8988T (cell line): ENCODE measurements around the gene SEPTIN10.
"Not testable (repeated sequence)": the region's sequence is repeated elsewhere in the genome, so short reads cannot be mapped to it uniquely, and the experiment has no call there.

ENCODE experiments used
- DNase-seq: peaks from one replicate; pipeline ENCODE4 v3.0.0; 2011

Gene SEPTIN10

DNA sequence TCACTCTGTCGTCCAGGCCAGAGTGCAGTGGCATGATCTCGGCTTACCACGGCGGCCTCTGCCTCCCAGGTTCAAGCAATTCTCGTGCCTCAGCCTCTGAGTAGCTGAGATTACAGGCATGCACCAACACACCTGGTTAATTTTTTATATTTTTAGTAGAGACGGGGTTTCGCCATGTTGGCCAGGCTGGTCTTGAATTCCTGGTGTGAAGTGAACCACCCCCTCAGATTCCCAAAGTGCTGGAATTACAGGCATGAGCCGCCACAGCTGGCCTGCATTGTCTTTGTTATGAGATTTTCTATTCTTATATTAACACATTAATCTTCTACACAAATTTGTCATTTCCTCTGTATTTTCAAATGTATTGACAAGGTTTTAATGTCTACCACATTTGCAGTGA is 75.2 kb downstream of the SEPTIN10 start:
- DNase-seq = no peak

DNA sequence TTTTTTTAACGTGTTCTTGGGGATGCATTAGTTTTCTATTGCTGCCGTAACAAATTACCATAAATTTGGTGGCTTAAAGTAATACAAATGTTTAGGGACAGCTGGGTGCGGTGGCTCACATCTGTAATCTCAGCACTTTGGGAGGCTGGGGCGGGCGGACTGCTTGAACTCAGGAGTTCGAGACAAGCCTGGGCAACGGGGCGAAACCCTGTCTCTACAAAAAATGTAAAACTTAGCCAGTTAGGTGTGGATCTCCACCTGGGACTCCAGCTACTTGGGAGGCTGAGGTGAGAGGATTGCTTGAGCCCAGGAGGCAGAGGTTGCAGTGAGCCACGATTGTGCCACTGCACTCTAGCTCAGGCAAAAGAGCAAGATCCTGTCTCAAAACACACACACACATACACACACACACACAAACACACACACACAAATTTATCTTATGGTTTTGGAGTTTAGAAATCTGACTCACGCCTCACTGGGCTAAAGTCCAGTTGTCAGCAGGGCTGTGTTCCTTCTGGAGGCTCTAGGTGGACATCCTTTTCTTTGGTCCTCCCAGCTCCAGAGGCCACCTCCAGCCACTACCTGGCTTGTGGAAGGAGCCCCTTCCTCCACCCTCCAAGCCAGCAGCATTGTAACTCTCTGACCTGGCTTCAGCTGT is 76.1 kb downstream of the SEPTIN10 start:
- DNase-seq = no peak

DNA sequence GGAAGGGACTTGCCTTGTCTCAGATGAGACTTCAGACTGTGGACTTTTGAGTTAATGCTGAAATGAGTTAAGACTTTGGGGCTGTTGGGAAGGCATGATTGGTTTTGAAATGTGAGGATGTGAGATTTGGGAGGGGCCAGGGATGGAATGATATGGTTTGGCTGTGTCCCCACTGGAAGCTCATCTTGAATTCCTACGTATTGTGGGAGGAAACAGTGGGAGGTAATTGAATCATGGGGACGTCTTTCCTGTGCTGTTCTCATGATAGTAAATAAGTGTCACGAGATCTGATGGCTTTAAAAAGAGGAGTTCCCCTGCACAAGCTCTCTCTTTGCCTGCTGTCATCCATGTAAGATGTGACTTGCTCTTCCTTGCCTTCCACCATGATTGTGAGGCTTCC is 77.2 kb downstream of the SEPTIN10 start:
- not testable (repeated sequence) for DNase-seq

DNA sequence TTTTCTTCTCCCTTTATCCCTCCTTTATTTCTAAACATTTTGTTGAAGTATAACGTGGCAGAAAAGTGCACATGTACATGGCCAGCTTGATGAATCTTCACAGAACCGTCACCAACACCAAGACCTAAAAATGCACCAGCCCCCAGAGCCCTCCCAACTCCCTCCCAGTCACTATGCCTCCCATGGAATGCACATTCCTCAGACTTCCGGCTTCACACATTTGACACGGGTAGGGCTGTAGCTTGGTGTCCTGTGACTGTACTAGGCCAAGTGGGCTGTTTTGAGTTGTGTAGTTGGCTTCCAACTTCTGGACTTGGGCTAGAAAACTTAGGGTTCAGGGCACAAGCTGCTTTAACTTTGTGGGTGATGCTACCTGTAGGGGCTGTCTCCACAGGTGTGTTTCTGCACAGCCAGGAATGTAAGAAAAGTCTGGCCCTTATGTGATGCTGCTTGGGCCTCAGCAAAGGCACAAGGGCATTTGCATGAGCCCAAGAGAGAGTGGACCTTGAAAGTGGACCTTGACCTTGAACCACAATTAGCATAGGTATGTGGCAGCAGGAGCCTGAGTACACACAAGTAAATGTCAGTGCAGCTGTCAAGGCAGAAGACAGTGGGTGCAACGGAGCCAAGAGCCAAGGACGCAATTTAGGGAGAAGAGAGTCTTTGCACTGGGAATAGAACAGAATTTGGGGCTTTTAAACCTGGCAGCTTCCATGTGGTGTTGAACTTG is 78.4 kb downstream of the SEPTIN10 start:
- DNase-seq = no peak

DNA sequence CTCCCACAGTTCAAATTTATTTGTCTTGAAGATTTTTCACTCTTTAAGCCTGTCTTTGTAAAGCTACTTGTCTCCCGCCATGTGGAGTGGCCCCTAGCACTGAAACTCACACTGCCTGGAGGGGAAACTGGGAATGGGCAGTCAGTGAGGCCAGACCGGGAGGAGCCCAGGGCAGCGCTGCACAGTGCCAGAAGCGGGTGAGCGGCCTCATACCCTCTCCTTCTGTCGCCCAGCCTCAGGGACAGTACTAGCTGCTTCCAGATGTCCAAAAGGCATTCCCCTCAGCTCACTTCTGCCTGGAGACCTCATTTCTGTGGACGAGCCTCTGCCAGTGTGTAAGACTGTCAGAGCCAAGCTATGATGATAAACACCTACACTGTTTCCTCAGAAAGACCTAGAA is 79.9 kb downstream of the SEPTIN10 start:
- DNase-seq = no peak

DNA sequence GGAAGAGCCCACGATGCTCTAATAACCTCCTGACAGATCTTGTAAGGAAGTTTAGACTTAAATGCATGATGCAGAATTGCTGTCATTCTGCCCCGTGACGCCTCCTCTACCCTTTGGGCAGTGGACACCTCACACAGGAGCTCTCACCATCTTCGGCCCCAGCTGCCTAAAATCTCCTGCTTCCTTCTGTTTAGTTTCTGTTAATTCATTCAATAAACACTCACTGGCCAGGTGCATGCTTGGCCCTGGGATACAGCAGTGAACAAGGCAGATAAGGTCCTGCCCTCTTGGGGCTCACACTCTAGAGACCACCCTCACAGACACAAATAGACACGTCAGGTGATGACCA is 81.1 kb downstream of the SEPTIN10 start:
- DNase-seq = no peak

DNA sequence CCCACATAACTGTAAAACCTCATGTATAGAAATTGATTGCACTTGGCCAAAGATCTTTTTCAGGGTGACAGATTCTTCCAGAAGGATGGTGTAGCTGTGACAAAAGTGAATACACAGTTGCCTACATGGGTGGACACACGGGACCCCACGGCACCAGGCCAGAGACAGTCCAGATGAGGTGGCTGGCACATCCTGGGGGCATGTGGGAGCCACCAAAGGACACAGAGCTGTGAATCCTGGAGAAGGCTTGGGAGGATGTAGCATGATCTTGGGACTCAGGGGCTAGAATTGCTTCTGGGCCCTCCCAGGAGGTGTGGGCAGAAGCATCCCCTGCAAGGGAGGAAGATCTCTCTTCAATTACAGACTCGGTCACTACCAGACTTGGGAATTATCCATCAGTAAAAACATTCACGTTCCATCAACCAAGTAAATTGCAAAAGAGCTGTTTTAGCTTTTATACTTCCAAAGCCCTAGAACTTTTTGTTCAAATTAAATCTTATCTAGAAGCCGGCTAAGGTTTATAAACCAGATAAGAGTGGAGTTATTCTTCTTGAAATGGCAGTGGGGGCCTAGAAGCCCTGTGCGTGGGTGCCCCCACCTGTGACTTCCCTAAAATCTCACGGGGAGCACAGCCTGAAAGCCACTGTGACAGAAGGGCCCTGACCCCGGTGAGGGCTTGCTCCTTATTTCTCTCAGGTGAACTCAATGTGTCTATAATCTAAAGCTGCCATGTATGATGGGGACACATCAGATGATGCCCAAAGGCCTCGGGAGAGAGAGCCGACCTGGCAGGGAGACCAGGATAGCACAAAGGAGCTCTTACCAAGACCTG is 81.7 kb downstream of the SEPTIN10 start:
- DNase-seq = no peak

DNA sequence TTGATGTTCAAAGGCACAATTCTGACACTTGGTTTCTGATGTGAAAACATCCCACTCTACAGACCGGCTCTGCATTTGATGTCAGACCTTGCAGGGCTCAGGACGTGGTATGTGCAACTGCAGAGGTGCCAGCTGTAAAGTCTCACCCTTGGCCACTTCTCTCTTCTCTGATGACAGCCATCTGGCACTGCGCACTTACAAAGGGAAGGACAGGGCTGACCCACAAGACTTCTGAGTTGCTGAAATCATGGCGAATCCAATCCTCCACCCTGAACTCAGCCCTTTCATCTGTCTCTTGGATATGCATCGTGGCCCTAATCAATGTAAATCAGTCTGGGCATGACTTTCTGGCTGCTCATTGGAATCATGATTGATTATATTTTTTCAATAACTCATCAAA is 82.5 kb downstream of the SEPTIN10 start:
- DNase-seq = no peak

DNA sequence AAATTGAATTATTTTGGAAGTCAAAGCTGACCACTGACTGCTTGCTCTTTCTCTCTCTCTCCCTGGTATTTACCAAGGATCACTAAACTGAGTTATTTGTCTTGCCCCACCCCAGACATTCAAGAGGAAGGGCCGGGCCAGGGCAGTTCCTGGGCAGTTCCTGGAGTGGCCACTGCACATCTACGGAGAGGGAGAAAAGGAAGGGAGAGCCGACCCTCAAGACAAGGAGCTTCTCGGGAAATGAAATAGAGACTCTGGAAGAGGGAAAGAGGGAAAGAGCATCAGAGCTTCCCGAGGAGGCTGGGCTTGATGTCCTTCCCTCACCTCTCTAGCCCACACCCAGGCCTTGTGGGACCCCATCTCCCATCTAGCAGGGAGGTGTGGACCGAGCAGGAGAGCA is 83.1 kb downstream of the SEPTIN10 start:
- DNase-seq = no peak

DNA sequence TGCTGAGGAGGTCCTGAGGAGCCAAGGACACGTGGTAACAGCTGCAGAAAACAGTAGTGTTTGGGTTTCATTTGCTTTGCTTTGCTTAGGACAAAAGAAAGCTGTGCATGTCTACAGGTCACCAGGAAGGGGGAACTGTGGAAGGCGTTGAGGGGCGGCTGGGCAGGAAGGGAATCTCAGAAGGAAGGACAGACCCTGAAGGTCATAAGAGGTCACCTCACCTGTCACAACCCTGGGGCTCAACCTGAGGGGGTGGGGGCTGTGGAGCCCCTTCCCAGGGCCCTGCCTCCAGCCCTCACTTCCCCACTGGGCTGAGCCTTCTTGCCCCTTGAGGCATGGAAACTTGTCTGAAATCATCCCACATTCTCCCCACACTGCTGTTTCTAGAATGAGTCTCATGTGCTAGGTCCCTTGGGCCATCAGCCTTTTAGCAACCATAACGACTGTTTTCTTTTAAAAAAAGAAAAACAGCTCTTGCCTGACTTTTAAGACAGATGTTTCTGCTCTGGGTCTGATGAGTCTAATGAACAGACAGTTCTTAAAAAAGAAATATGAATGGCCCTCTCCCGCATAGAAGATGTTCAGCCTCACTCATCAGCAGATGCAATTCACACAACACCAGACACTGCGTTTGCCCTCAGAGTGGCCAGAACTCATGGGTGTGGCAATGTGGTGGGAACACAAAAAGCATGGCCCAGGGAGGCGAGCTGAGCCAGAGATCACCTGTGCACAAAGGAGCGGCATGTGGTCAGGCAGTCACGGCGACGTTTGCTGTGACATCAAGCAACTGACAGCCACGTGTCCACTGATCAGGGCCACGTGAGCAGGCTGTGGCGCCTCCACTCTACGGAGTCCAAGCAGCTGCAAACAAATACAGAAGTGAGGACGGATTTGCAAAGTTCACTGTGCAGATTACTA is 84.0 kb downstream of the SEPTIN10 start:
- no peak for DNase-seq

DNA sequence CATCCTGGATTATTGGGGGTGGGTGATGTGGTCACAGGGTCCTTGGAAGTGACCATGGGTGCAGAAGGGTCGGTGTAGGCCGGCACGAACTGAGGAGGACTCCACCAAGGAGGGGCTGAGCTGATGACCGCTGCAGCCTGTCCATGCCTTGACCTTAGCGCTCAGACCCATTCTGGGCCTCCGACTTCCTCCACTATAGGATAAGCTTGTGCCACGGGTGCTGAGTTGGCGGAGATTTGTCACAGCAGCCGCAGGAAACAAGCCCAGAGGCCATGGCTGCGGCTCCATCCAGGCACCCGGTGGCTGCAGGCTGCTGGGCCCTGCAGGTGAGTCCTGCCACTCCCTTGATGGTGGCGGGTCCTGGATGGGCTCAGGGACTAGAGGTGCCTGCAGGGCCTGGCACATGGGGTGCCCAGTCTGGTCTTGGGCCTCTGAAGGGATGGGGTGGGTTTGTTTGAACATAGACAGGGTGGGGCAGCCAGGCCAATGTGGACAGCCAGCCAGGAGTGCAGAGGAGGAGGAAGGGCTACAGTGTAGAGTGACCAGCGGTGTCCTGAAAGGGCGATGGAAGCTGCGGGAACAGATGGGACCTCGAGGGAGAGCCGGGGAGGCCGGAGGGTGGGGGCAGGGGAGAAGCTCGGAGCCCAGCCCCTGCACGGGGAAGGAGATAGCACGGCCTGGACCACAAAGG is 84.8 kb downstream of the SEPTIN10 start:
- no peak for DNase-seq

DNA sequence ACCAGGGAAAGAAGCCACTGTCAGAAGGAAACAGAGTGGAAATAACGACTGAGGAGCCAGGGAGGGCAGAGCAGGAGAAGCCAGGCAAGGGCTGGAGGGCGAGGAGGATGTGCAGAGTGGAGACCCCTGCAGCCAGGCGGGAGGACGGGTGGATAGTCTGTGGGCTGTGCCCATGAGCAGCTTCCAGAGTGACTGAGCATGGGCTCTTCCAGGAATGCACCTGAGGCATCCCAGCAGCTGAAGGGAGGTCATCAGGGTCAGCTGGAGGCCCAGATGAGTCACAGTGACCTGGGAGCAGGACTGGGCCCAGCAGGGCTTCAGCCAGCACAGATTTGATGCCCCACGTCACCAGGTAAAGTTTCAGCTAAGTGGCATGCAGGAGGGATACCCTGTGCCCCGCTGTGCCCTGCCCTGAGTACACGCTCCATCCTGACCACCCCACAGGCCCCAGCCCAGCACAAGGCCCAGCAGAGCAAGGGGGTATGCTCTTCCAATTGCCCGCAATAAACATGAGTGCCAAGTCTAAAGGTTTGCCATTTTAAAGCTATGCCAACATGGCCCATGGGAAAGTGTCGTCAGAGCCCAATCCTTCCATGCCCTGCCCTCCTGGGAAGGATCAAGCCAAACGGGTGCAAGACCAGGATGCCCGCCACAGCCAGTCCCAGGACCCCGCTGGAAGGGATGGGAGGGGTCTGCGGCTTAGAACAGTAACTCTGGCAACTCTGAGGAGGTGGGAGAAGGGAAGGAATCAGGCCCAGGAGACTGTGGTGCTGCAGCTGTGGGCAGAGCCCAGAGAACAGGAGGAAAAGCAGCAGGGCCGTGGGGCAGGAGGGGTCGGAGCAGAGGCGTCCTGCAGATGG is 85.7 kb downstream of the SEPTIN10 start:
- DNase-seq = no peak

DNA sequence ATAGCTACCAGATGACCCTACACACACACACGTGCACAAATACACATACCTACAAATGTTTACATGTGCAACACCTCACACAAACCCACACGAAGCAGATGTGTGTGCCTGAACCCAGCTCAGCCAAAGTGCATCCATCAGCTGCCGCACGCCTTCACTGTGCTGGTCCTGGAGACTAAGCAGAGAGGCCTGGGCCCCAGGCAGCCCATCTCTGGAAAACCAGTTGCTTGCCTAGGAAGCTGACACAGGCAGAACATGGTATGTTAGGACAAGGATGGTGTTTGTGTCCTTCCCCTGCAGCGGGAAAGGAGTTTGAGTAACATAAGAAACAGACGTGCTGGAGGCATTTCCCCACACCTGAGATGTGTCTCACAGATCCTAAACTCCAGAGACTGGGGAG is 86.7 kb downstream of the SEPTIN10 start:
- DNase-seq = no peak

DNA sequence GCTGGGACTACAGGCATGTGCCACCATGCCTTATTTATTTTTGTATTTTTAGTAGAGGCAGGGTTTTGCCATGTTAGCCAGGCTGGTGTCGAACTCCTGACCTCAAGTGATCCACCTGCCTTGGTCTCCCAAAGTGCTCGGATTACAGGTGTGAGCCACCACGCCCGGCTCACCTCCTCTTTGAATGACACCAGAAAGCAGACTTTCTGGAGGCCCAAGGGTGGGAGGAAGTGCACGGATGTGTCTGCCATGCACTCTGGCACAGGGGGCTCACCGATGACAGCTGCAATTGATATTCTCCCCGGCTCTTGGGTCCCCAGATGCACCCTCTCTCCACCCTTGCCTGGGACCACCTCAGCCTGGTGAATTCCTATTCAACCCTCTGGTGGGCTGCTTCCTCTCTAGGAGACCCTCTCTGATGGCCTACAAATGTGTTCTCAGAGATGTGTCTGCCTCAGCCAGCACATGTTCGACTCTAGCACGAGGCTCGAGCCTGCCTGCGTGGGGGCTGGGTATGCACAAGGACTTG is 87.3 kb downstream of the SEPTIN10 start:
- DNase-seq = no peak

DNA sequence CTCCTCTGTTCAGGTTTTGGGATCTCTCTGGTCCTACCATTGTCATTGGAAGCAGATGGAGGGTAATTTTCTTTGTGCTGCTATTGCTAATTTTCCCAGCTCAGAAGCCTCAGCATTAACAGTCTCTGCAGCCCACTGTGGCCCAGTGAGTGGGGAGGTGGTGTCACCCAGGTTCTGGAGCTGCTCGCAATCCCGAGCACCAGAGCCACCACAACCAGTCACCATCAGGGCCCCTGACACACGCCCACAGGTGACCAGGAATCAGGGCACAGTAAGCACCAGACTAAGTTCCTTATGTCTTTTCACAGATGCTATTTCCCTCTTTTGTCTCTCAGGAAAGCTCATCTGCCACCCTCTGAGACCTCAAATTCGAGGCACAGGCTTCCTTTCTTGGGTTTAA is 87.9 kb downstream of the SEPTIN10 start:
- no peak for DNase-seq

DNA sequence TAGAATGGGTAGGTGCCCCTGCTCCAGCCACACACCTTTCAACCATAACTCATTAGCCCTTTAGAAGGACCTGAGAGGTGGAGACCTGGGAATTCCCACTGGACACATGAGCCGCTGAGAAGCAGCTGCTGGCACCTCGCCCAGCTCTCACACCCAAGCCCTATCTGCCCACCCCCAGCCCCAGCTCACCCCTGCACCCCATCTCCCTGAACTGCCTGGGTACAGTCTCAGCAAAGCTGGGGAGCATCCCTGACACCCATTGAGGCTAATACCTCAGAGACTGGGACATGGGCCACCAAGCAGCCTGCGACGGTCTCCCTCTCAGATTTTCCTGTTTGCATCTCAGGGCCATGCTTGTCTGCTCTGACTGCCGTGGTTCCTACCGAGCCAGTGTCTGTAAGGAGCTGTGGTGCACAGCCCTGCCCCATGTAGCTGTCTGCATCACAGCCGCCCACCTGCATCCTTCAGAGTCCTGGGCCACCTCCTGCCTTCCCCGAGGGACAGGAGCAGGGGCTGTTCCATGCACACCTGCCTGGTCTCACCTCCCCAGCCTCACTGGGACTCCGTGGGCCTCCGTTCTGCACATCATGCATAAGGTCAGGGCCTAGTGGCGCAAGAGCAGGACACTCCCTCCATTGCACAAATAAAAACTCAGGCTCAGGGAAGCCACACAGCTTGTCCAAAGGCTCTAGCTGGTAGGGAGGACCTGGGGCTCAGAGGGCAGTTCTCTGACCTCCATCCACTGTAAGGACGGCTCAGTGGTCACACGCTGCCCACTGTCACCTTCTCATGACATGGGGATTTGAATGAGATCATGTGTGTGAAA is 90.0 kb downstream of the SEPTIN10 start:
- no peak for DNase-seq

DNA sequence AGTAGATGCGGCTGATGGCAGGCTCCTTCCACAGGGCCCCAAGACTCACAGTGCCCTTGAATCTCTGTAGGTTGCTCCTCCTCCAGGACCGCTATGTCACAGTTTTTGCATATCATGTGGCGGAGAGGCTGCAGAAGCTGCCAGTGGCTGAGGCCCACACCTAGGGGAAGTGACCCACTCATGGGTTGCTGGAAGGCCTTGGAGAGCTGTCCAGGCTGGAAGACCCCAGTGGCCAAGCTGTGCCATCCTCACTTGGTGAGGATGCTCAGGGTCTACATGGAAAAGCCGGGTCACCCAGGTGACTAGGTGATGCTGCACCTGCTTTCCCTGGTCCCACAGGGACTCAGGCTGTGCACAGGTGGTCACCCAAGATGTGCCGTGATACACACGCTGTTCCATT is 90.6 kb downstream of the SEPTIN10 start:
- DNase-seq = no peak

DNA sequence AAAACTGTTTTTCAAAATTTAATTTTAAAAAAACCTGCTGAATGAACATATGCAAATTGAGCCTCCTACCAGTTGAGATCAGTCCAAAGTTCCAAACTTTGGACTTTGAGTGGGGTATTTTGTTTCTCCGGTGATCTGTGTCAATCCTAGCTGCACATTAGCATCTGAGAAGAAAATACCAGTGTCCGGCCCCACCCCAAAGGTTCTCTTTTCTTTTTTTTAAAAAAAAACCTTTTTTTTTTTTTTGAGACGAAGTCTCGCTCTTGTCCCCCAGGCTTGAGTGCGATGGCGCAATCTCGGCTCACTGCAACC is 91.7 kb downstream of the SEPTIN10 start:
- DNase-seq = no peak

DNA sequence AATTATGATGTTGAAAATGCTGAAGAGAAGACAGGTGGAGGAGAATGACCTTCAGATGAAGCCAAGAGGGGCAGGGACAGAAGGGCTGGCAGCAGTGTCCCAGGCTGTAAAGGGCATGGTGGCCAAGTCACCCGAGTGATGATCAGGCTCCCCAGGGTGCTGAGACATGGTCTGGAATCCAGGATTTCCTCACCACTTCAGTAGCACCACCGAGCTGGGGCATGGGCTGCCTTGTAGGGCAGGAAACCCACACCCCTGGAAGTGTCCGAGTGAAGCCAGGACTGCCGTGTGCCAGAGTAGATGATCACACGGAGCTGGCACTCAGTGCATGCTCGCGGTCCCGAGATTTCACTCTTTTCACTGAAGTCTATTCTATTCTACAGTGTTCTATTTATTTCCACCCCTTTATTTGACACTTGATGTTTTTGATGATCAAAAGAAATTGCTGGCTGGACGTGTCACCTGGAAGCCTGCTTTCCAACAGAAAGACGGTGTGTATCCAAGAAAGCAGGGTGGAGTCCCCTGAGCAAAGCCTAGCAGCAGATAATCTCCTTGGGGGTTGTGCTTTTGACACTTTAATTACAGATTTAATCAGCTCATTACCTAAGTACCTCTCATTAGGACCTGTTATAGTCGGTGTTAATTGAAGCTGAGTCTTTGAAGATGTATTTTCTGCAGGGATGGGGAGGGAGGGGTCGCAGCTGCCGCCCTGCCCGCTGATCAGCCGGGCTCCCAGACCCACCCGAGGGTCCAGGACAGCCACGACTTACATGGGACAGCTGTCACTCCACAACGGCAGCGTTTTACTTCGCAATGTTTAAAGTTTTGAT is 92.3 kb downstream of the SEPTIN10 start:
- no peak for DNase-seq
